ENCODE results near the gene TNFRSF6B.

- no peak for TF ChIP-seq CTCF (IDR thresholded peaks at IDR 0.05; ENCODE audit: insufficient read depth, low read length, poor library complexity, severe bottlenecking)
- TF ChIP-seq EZH2phosphoT487 (conservative IDR thresholded peaks at IDR 0.05; ENCODE audit: low read length) = no peak
These were observed 36.0 kb downstream of the TNFRSF6B start for GRCh38 chr20:63732118-63733095.

Data from SU-DHL-6 (cell line).